Right renal pelvis (tissue), 4 donors: Measurements from ENCODE around the gene NKX2-3. TPM values are rescaled to one million over a fixed set of nuclear protein-coding genes. Genes with fewer than 3 reads are reported as not detected.

Source experiments
- DNase-seq, 4 donors: peaks; one replicate each; pipeline ENCODE4 v3.0.0-alpha.2; 2013; ENCODE audit warnings: low read depth in 4 of 4, low spot score in 3 of 4, missing footprints in 1 of 4
- polyA plus RNA-seq, 4 donors: library from polyadenylated mRNA; unstranded; fragments of 120-200 nt; gene quantifications; one replicate each; pipeline ENCODE4 v1.2.1, GENCODE V29; 2013; ENCODE audit not compliant: insufficient read length in 4 of 4

NKX2-3 gene
- polyA plus RNA-seq, result not detected

DNA sequence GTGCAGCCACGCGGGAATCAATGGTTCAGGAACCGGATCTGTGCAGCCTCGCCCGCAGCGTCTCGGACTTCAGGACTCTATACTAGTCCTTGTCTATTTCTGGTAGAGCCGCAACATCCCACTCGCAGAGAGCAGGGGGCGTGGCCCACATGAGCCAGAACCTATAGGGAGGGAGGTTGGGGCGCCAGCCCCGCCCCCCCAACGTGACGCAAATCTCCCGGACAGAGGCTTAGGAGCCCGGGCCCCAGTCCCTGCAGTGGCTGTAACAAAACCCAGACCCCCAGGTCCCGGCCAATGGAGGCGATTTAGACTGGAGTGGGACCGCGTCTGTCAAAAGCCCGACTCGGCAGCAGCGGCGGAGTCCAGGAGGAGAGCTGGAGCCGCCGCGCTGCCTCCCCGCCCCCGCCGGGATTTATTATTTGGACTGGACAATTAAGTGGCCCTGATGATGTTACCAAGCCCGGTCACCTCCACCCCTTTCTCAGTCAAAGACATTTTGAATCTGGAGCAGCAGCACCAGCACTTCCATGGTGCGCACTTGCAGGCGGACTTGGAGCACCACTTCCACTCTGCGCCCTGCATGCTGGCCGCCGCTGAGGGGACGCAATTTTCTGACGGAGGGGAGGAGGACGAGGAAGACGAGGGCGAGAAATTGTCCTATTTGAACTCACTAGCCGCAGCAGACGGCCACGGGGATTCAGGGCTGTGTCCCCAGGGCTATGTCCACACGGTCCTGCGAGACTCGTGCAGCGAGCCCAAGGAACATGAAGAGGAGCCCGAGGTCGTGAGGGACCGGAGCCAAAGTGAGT lies at the start of gene NKX2-3:
Gene NKX2-3, plus strand, starts transcription at position 256 of the 809 bp plus-strand sequence. Its CDS starts 190 bp downstream, at position 446.
- no peak for DNase-seq

DNA sequence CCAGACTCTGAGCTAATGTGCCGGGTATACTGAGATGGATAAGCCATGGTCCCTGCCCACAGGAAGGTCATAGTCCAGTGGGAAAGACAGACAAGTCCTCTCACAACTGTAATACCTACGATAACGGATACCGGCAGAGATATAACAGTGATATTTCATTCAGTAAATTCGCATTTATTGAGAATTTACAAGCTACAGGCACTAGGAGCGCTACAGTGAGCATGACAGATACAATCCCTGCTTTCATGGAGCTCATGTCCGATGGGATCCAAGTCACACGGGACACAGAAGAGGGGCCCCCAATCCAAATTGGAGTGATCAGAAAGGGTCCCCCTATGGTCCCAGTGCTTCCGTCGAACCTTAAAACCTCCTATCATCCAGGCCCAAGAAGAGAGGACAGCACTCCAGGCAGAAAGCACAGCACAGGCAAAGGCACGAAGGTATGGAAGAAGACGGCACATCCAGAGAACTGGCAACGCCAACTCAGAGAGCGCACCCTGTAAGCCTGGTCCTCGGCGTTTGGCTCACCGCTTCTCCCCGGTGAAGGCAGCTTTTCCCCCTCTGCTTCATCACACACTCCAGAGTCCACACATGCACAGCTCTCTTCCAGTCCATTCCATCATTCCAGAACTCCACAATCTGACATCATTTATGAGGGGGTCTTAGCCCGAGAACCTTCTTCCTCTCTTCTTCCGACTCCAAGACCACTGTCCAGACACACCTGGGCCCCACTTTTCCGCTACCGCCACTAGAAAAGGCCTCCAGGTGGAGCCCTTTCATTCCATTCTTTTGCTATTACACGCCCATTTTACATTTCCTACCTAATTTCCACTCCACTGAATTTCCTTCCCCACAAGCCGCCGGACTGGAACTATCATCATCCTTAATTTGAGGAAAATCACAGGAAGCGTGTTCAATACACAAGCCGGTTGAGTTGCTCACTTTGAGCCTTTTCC lies 47.8 kb upstream of the NKX2-3 start:
- DNase-seq, result no peak

DNA sequence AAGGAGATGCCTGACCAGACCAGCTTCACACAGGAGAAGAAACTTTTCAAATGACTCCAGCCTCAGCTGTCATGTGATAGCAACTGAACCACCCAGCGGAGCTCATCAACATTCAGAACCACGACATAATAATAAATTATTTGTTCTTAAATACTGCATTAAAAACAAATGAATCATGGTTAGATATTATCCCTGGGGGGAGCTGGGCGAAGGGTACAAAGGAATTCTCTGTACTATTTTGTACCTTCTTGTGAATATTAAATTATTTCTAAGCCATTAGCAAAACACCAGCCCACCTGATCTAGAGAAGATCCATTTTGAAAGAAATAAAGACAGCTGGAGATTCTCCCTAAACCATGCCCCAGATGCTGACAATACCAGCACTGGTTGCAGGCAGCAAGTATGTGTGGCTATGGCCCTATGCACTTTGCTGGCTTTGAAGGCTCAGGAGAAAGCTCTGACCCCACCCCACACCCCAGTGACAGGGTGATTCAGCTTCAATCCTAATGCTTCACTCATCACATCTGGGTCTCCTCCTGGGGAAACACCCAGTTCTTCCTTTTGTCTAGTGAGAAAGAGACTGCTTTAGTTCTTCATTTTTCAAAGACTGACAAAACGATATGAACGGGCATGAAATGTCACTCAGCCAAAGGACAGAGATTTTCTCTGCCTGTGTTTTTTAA lies 45.5 kb upstream of the NKX2-3 start:
- DNase-seq, result no peak

DNA sequence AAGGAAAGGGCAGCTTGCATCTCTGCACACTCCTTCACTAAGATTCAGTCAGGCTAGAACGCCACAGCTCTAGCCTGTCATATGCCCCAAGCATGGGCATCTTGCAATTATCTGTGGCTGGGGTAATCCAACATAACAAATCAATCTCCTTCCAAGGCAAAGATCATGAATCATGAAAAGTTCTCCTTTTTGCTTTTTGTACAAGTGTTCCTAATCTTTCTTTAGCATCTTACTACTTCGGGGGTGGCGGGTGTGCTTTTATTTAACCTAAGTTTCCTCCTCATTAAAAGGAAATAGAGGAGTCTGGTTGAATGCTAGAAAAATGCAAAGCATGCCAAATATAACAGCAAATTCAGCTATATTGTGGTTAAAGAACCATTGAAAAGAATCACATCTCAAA lies 43.5 kb upstream of the NKX2-3 start:
- DNase-seq, result no peak

DNA sequence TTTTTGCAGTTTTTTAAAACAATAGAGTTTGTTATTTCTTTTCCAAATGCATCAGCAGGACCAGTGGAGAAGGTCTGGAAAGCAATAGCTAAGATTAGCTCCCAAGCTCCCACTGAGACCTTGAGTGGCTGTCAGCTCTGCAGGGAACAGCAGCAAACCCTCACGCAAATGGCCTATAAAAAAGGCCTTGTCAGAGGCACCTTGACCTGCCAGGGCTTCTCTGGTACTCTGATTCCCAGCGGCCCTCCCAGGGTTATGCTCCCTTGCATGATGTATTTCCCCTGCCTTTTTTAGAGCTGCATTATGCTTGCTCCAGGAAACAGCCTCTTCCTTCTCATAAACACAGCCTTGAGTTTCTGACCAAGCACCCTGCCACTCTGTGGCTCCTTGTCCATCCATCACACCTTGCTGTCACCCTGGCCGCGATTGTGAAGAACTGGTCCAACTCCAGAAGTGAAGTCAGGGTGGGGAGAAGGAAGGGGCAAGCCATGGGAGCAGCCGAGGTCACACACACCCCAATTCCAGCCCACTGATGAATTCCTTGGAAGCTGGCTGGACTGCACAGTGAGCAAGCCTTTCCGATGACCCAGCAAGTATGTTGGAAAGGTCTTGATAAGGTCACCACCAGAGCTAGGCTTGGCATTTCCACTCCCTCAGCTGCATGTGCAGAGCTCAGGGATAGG lies 35.3 kb upstream of the NKX2-3 start:
- DNase-seq, result no peak

DNA sequence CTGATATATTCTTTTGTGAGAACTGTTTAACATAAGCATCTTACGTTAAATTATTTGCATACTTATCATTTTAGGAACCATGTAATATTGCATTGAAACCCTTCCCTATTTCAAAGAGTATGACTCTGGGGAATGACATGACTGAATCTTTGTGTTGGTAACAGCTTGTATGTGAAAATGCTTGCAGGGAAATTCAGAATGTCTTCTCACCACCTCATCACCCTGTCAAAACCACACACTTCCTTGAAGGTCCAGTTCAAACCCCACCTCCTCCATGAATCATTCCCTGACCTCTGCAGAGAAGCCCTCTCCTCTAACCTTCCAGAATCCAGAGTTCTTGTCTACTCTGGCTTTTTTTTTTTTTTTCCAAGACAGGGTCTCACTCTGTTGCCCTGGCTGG lies 26.3 kb upstream of the NKX2-3 start:
- no peak for DNase-seq

DNA sequence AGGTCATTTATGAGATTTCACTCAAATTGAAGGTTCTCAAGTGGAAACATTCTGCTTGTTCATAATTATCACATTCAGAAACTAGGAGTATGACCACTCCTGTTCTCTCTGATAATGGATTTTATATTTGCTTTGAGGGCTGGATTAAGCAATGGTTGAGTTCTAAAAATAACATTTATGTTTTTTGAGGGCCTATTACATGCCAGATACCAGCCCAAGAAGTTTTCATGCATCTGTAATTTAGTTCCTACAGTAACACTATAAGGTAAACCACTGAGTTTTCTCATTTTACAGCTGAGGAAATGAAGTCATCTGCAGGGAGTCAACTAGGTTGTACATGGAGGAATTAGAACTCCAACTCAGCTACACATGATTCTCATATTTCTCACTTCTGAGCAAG lies 25.5 kb upstream of the NKX2-3 start:
- DNase-seq, result no peak

DNA sequence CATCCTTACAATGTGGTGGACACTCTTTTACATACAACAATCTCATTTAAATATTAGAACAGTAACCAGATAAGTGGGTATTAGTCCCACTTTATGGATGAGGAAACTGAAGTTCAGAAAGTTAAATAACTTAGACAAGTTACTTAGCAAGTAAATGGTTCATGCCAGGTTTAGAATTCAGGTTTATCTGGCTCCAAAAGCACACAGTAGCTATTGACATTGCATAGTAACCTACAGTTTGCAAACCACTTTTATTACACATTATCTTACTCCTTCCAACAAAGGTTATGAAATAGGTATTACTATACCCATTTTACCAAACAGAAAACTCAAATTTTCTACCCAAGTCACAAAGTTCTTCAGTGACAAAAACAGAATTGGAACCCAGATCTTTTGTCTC lies 19.7 kb upstream of the NKX2-3 start:
- no peak for DNase-seq

DNA sequence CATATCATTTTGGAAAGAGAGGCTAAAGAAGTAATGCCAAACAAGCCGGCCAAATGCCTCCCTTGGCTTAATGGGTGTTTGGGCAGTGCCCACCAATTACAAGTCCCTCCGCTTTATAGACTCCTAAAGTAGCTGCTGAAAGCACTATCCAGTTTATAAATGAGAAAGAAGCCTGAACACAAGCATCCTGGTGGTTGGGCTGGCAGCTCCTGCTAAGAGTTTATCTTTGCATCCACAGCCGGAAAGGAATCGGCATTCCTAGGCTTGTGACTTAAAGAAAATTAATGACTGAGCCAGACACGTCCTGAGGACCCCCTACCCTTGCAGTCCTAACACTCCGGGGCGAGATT lies 13.1 kb upstream of the NKX2-3 start:
- no peak for DNase-seq

DNA sequence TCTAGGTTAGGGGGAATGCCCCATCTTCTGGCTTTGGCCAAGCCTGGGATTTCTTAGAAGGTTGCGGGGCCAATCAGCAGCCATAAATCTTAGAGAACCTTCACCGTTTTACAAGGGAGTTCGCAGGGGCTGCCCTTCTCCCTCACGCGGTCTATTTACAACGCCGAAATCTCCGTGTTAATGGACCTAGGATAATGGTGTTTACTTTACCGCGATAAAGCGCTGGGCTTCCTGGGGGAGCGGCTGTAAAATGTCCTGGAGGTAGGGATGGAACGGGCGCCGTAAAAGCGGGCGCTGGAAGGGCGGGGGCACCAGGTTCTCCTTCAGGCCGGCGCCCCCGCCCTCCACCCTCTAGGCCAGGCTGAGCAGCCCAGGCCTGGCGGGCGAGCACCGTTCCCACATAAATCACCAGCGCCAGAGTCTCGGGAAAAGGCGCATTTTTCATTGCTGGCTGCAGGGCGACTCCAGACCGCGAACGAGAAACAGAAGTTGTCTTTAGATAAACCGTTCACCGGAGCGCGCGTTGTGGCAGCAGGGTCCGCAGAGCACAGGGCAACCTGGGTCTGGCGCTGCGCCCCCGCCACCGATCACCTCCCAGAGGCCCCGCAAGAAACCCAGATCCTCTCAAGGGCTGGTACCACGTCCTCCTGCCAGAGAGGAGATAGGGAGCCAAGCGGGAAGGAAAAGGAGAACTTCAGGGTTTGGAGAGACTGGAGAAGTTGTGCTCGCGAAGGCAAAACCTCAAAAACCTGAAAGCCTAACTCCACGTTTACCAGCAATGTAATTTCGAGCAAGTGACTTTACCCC lies 12.5 kb upstream of the NKX2-3 start:
- no peak for DNase-seq

DNA sequence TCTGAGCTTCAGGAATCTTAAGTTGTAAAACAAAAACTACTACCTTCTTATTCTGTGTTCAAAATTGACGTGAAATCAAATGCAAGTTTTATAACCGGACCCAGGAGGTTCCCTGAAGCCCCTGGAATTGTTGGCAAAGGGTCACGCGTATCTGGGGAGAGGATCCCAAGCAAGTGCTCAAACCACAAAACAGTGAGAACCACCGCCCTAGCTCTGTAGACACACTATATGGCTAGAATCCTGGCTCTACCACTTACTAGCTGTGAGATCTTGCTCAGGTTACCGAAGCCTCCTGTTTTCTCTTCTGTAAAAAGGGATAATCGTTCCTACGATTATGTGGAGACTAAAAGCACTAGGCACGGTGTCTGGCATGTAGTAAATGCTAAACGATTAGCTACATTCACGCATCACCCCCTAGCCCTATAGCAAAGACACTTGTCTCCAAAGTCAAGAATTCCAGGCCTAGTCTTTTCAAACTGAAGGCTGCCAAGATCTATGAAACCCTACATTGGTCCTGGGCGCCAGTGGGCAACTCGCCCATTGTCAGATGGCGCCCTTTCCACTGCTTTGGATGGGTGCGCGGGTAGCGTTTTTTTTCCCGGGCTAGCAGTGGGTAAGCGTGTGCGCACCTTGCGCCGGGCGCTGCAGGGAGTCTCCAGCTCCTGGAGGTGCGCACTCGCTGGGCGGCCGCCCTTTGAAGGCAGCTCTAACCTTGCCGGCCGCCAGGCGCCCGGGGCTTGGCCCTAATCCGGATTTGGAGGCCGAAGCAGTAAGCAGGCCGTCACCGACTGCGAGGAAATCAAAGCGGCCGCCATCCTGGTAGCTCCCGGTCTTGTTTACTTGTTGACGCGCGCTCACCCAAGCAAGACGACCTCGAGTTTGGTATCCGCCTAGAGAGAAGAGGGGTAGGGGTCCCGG lies 11.6 kb upstream of the NKX2-3 start:
- no peak for DNase-seq

DNA sequence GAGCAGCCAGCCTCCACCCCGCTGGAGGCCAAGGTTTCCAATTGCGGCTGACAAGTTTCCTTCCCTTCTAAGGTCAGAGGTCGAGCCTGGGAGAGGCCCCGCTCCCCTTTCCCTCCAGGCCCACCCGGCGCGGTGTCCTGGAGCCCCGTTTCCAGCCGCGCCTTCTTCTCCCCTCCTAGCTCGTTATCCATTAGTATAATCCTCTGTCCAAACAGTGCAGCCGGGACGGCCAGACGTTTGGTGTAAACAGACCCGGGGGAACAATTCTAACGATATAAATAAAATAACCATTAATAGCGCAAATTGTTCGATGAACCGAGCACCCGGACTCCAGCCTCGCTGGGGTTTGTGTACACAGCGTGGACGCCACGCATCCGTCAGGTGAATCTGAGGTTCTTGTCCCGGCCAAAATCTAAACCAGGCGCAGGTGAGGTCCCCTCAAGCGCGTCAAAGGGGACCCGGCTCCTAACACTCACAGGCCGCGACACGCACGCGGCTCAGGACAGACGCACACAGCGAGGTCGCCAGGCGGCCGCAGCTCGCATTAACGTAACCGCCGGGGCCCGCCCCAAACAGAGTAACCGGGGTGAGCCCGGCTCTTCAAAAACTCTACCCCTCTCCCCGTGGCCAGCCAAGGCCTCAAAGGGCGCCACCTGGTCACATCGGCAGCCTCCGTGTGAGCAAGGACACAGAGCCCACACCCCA lies 10.8 kb upstream of the NKX2-3 start:
- DNase-seq, result no peak

DNA sequence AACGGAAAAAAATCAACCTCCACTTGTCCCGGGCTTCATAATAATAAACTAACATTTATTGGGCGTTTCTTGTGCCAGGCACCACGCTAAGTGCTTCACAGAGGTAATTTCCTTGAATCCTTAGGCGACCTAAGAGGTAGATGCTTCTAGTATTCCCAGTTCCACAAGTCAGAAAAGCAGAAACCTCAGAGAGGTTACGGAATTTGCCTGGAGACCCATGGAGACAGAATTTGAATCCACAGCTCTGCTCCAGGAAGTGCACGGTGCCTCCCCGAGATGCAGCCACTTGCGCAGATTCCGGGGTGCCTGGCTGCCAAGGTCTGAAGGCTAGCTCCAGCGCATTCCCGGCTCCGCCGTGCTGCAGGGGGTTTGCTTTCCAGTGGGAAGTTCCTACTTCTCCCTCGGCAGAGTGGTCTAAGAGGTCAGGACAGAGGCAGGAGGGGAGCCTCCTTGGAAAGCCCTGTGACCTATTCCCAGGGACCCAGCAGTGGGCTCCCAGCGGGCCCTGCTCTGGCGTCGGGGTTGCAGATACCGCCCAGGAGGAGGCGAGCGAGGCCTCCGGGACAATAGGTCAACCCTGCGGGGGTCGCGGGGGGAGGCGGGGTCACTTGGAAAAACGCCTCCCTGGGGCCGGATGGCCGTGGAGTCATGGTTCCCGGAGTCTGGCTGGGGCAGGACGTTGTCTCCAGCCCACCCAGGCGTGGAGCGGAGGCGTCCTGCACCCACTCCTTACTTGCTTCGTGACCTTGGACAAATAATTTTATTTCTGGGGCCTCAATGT lies 10.1 kb upstream of the NKX2-3 start:
- no peak for DNase-seq

DNA sequence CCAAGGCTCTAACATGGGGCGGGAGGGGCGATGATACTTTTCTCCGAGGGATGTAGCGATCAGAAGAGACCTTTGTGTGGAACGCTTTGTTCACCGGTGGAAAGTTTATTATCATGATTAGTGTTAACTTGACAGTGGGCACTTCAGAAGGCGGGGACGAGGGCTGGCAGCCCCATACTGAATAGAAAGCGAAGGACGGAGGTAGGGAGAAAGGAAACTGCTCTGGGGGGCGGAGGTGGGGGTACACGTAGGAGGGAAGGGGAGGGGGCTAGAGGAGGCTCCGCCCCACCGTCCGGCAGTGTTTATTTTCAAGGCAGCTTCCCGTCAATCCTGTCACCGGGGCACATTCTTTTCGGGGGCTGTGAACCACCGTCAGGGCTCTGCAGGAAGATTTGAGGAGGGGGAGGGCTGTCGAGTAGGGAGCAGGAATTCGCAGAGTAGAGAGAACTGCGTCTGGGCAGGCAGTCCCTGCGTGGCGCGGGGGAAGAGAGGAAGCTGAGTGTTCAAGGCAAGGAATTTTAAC lies 9.4 kb upstream of the NKX2-3 start:
- no peak for DNase-seq

DNA sequence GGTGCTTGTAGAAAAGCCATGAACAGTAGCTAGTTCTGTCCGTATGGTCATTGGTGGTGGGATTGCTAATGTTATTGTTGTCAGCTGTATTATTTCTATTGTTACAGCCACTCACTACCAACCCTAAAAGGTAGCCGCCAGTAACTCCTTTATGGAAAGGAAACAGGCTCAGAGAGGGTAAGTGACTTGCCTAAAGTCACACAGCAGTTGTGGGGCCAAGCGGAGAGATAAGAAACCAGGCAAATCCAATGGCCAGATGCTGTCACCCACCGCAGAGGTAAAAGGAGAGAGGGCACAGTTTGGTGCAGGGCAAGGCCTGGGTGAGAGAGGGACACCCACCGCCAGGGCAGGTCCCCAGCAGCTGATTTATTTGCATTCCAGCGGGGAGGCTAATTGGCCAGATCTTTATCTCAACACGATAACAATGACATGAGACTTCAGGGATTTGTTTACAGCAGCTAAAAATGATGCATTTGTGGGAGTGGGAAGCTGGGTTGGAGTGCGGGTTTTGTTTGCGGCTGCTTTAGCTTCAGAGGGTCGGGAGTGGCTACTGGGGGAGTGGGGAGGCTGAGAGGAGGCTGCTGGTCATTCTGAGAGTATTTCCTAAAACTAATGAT lies 8.6 kb upstream of the NKX2-3 start:
- no peak for DNase-seq

DNA sequence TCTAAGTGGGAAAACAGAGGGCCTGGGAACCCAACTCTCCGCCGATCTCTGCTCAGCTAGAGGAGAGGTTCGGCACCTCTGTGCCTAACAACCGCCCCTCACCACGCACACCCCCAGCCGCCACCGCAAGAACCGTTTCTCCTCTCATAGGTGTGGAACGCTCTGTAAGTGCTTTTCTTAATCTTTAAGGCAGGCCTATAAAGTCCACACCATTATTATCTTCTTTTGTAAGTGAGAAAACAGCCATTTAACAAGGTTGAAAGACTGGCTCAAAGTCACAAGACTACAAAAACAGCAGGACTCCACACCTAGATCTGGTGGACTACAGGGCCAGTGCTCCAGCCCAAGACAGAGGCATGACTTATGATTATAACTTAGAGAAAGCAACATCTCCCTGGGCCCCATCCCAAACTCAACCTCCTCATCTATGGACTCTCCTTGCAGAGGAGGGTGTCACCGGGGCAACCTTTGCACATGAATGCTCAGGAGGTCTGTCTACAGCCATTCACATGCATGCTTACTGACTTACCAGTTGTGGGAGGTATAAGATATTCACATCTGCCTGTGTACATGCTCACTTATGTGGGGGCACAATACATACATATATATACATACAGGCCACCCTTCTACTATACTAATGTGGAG lies 7.9 kb upstream of the NKX2-3 start:
- no peak for DNase-seq
